IMR-90 (cell line): ENCODE measurements around the gene ALDH1L2. TPM values are rescaled to one million over a fixed set of nuclear protein-coding genes. Genes with fewer than 3 reads are reported as not detected.

Experiments
- ATAC-seq: fragments of 200-7000 bp; cut with Tn5 transposase; 2 replicates; pipeline ENCODE4 v1.9.1; 2020; ENCODE audit warnings: low read depth, mild to moderate bottlenecking, moderate library complexity
- BruUV-seq: library from RNA; stranded (reverse); fragments of 400-500 nt; replicated peaks from 2 replicates; lab custom pipeline; 2021; lab: Mats Ljungman, UMichigan
- CTCF ChIA-PET: fragments of 300-600 bp; formaldehyde crosslinking; extraction: SDS; loops from one replicate; lab custom pipeline; 2021; ENCODE audit warnings: antibody characterized with exemption; lab: Yijun Ruan, JAX
- POLR2A ChIA-PET: fragments of 300-600 bp; sonication (Branson Sonifier 250); formaldehyde crosslinking; loops from one replicate; lab custom pipeline; 2022; ENCODE audit warnings: antibody characterized with exemption; ENCODE audit not compliant: unreplicated experiment; lab: Charles Lee
- DNase-seq: peaks from one replicate; pipeline ENCODE4 v3.0.0; 2013
- H2AFZ ChIP-seq: replicated peaks from 2 replicates; pipeline ENCODE3; 2013; ENCODE audit warnings: low read length, mild to moderate bottlenecking; ENCODE audit not compliant: poor library complexity
- H2AK5ac ChIP-seq: 2 replicates; pipeline ENCODE4 v1.6.1; 2013; ENCODE audit warnings: low read depth, low read length, inconsistent platforms
- H2AK9ac ChIP-seq: replicated peaks from 2 replicates; pipeline ENCODE3; 2013; ENCODE audit warnings: mild to moderate bottlenecking, low read depth, low read length, moderate library complexity; ENCODE audit not compliant: poor library complexity
- H2BK120ac ChIP-seq: 2 replicates; pipeline ENCODE4 v1.6.1; 2013; ENCODE audit warnings: low read depth, low read length, inconsistent platforms
- H2BK15ac ChIP-seq: 3 replicates; pipeline ENCODE4 v1.6.1; 2013; ENCODE audit warnings: low read depth, low read length, inconsistent platforms
- H2BK20ac ChIP-seq: 2 replicates; pipeline ENCODE4 v1.6.1; 2013; ENCODE audit warnings: low read depth, mild to moderate bottlenecking, inconsistent platforms, low read length, moderate library complexity
- H2BK5ac ChIP-seq: 2 replicates; pipeline ENCODE4 v1.6.1; 2013; ENCODE audit warnings: mild to moderate bottlenecking, low read depth, low read length, inconsistent platforms; ENCODE audit not compliant: poor library complexity, severe bottlenecking
- H3K14ac ChIP-seq: replicated peaks from 2 replicates; pipeline ENCODE4 v1.6.1; 2013; ENCODE audit warnings: low read depth, low read length, inconsistent platforms
- H3K18ac ChIP-seq: 2 replicates; pipeline ENCODE4 v1.6.1; 2013; ENCODE audit warnings: low read depth, low read length, control low read depth
- H3K23ac ChIP-seq: 2 replicates; pipeline ENCODE4 v1.6.1; 2013; ENCODE audit warnings: low read depth, low read length, inconsistent platforms
- H3K27ac ChIP-seq: 2 replicates; pipeline ENCODE4 v1.5.1; 2013; ENCODE audit warnings: mild to moderate bottlenecking, control low read depth, low read length; ENCODE audit not compliant: insufficient read depth
- H3K27me3 ChIP-seq: 2 replicates; pipeline ENCODE4 v1.6.1; 2013; ENCODE audit warnings: low read length; ENCODE audit not compliant: control insufficient read depth, insufficient read depth
- H3K36me3 ChIP-seq: 2 replicates; pipeline ENCODE4 v1.6.1; 2013; ENCODE audit warnings: low read length, mixed read lengths; ENCODE audit not compliant: control insufficient read depth, insufficient read depth
- H3K4ac ChIP-seq: 2 replicates; pipeline ENCODE4 v1.6.1; 2013; ENCODE audit warnings: low read depth, low read length, inconsistent platforms
- H3K4me1 ChIP-seq: 2 replicates; pipeline ENCODE4 v1.6.1; 2013; ENCODE audit warnings: low read length, mixed read lengths; ENCODE audit not compliant: control insufficient read depth, insufficient read depth
- H3K4me2 ChIP-seq: 2 replicates; pipeline ENCODE4 v1.6.1; 2013; ENCODE audit warnings: low read depth, mild to moderate bottlenecking, control low read depth, low read length, moderate library complexity
- H3K4me3 ChIP-seq: 2 replicates; pipeline ENCODE4 v1.5.1; 2013; ENCODE audit warnings: low read depth, mild to moderate bottlenecking, control low read depth, low read length, moderate library complexity; ENCODE audit not compliant: insufficient read depth
- H3K56ac ChIP-seq: 2 replicates; pipeline ENCODE4 v1.6.1; 2013; ENCODE audit warnings: low read length, inconsistent platforms; ENCODE audit not compliant: insufficient read depth; ENCODE audit errors: extremely low read depth
- H3K79me1 ChIP-seq, 2 experiments: 2 replicates each; pipeline ENCODE4 v1.6.1; 2013; ENCODE audit warnings: low read length in 2 of 2, inconsistent platforms in 1 of 2, low read depth in 1 of 2
- H3K9ac ChIP-seq: 2 replicates; pipeline ENCODE4 v1.6.1; 2013; ENCODE audit warnings: low read depth, low read length, control low read depth
- H3K9me1 ChIP-seq: 2 replicates; pipeline ENCODE4 v1.6.1; 2013; ENCODE audit warnings: low read length, inconsistent platforms; ENCODE audit not compliant: insufficient read depth
- H3K9me3 ChIP-seq: 2 replicates; pipeline ENCODE4 v1.6.1; 2013; ENCODE audit warnings: low read length; ENCODE audit not compliant: control insufficient read depth, insufficient read depth
- H4K20me1 ChIP-seq: 2 replicates; pipeline ENCODE4 v1.6.1; 2013; ENCODE audit warnings: low read length, inconsistent platforms; ENCODE audit not compliant: insufficient read depth
- H4K5ac ChIP-seq: 2 replicates; pipeline ENCODE4 v1.6.1; 2013; ENCODE audit warnings: mild to moderate bottlenecking, low read depth, low read length, control low read depth
- H4K8ac ChIP-seq, 2 experiments: 2 replicates each; pipeline ENCODE4 v1.6.1; 2013; ENCODE audit warnings: low read depth in 2 of 2, low read length in 2 of 2, control low read depth in 1 of 2, inconsistent platforms in 1 of 2
- H4K91ac ChIP-seq: 2 replicates; pipeline ENCODE4 v1.6.1; 2013; ENCODE audit warnings: low read depth, low read length, inconsistent platforms; ENCODE audit not compliant: insufficient read depth
- BHLHE40 ChIP-seq: fragments of 150-350 bp; IDR thresholded peaks from 2 replicates; pipeline ENCODE4 v1.6.1; 2016; ENCODE audit warnings: mild to moderate bottlenecking, low read depth, low read length
- CEBPB ChIP-seq: IDR thresholded peaks from 2 replicates; pipeline ENCODE4 v1.6.1; 2012; ENCODE audit warnings: low read depth, low read length, improper control_type of control experiment
- CHD1 ChIP-seq: IDR thresholded peaks from 2 replicates; pipeline ENCODE4 v1.6.1; 2012; ENCODE audit warnings: low read depth, low read length, improper control_type of control experiment
- ELK1 ChIP-seq: fragments of 150-350 bp; IDR thresholded peaks from 2 replicates; pipeline ENCODE4 v1.6.1; 2016; ENCODE audit warnings: low read depth, mild to moderate bottlenecking, low read length, moderate library complexity, borderline replicate concordance
- FOS ChIP-seq: fragments of 150-350 bp; IDR thresholded peaks from 2 replicates; pipeline ENCODE4 v1.6.1; 2016; ENCODE audit warnings: low read depth, low read length
- MAFK ChIP-seq: IDR thresholded peaks from 2 replicates; pipeline ENCODE4 v1.6.1; 2012; ENCODE audit warnings: low read depth, low read length, improper control_type of control experiment
- MAZ ChIP-seq: IDR thresholded peaks from 2 replicates; pipeline ENCODE4 v1.6.1; 2012; ENCODE audit warnings: low read depth, mild to moderate bottlenecking, low read length, improper control_type of control experiment, moderate library complexity, borderline replicate concordance
- MXI1 ChIP-seq: IDR thresholded peaks from 2 replicates; pipeline ENCODE4 v1.6.1; 2012; ENCODE audit warnings: low read depth, mild to moderate bottlenecking, low read length, moderate library complexity, borderline replicate concordance
- NFE2L2 ChIP-seq: fragments of 150-350 bp; IDR thresholded peaks from 2 replicates; pipeline ENCODE4 v1.6.1; 2016; ENCODE audit warnings: low read depth, mild to moderate bottlenecking, low read length
- POLR2A ChIP-seq: IDR thresholded peaks from 2 replicates; pipeline ENCODE4 v1.6.1; 2012; ENCODE audit warnings: mild to moderate bottlenecking, low read depth, low read length
- RAD21 ChIP-seq: IDR thresholded peaks from 2 replicates; pipeline ENCODE4 v1.6.1; 2012; ENCODE audit warnings: low read length, improper control_type of control experiment
- RCOR1 ChIP-seq: IDR thresholded peaks from 2 replicates; pipeline ENCODE4 v1.6.1; 2012; ENCODE audit warnings: mild to moderate bottlenecking, low read length, improper control_type of control experiment; ENCODE audit not compliant: insufficient replicate concordance
- RFX5 ChIP-seq: IDR thresholded peaks from 2 replicates; pipeline ENCODE4 v1.8.0; 2012; ENCODE audit warnings: low read depth, mild to moderate bottlenecking, low read length, moderate library complexity
- SMC3 ChIP-seq: fragments of 150-350 bp; IDR thresholded peaks from 2 replicates; pipeline ENCODE4 v1.6.1; 2016; ENCODE audit warnings: low read depth, mild to moderate bottlenecking, antibody characterized with exemption, low read length, moderate library complexity
- USF2 ChIP-seq: fragments of 150-350 bp; IDR thresholded peaks from 2 replicates; pipeline ENCODE4 v1.6.1; 2017; ENCODE audit warnings: mild to moderate bottlenecking, antibody characterized with exemption, low read length, low read depth
- dilution Hi-C: fragments of 300-500 bp; cut with HindIII; formaldehyde crosslinking; loops from one replicate; pipeline ENCODE4 v1.14.3; 2018; ENCODE audit warnings: low sequenced_read_pairs; ENCODE audit not compliant: unreplicated experiment
- in situ Hi-C: fragments of 300-500 bp; cut with MboI; formaldehyde crosslinking; loops from 3 replicates; pipeline ENCODE4 v1.14.3; 2019; ENCODE audit warnings: low sequenced_read_pairs, inconsistent platforms, mixed read lengths
- intact Hi-C: fragments of 100-400 bp; cut with micrococcal nuclease; formaldehyde crosslinking; loops from 2 replicates; pipeline ENCODE4 v1.10.0; 2022
- polyA plus RNA-seq, 3 experiments: library from polyadenylated mRNA; depleted of rRNA; stranded (reverse); fragments of >200 nt; gene quantifications; 2 replicates each; pipeline ENCODE4 v1.2.3, GENCODE V29; 2012; ENCODE audit warnings: low replicate concordance in 1 of 3
- total RNA-seq: library from RNA; depleted of rRNA; stranded (reverse); fragments of >200 nt; gene quantifications from 2 replicates; pipeline ENCODE4 v1.2.3, GENCODE V29; 2012
- TF ChIP-seq, protein P1 (sequence below): conservative IDR thresholded peaks from 2 replicates; pipeline ENCODE4 v1.5.1; 2012; ENCODE audit warnings: mild to moderate bottlenecking, low read depth, low read length, improper control_type of control experiment

ALDH1L2 gene
- total and polyA plus RNA-seq, 2 of the 4 experiments (the other 2 are of a cell fraction): 21.1 to 22.8 TPM

DNA sequence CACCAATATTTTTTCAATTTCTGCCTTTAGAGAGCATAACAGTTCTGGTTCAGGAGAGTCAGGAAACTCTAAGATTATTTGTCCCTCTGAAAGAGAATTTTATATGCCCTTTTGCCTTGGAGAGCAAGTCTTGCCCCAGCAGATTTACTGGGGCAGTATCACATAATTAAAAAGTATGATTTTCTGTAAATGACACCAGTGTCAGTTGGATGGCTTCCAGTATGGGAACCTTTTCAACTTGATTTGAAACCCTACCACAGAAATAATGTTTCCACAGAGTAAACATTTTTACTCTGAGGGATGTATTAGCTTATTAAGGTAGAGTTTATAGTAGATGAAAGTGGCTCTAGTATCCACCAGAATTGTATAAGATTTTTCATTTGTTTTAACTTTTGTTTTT is 82.8 kb downstream of the ALDH1L2 start:
- peaks cover 6% of the 10 kb centered on the region; the same call in 1 of the 2 replicates for H3K9me1 ChIP-seq
- intact Hi-C loops (no loop called here), dilution Hi-C loops (no loop called here), in situ Hi-C loops (no loop called here)
- no peaks in the 10 kb centered on the region for H4K20me1 ChIP-seq
- CTCF ChIA-PET: interaction anchor here (1.3 kb wide), 1 partner anchor 20 kb away, joined by 3 read pairs; no protein-coding TSS in a partner anchor
- POLR2A ChIA-PET: no interaction called here
- no peak overlapping the region for H4K91ac ChIP-seq
- no peak overlapping the region for H3K18ac ChIP-seq
- no peak overlapping the region for H2BK20ac ChIP-seq
- DNase-seq (no peak), ATAC-seq (no peak)
- no peak overlapping the region for H3K23ac ChIP-seq
- no peak overlapping the region for H2BK15ac ChIP-seq
- no peak overlapping the region for H4K5ac ChIP-seq
- H3K27me3 ChIP-seq: no peaks in the 10 kb centered on the region
- H2BK5ac ChIP-seq: no peak overlapping the region
- H3K79me1 ChIP-seq: peaks cover 0 to 4% of the 10 kb centered on the region in 2 experiments; a peak in 1 of 4 replicates
- peaks cover 15% of the 10 kb centered on the region for H3K36me3 ChIP-seq
- H2AK5ac ChIP-seq: no peak overlapping the region
- no peak overlapping the region for H3K4me3 ChIP-seq
- no peak overlapping the region for H4K8ac ChIP-seq
- H3K4me1 ChIP-seq: no peaks in the 10 kb centered on the region
- H3K9me3 ChIP-seq: no peaks in the 10 kb centered on the region
- TF ChIP-seq SMC3 (no peak), RFX5 (no peak), CHD1 (no peak), RCOR1 (no peak), NFE2L2 (no peak), MAFK (no peak), USF2 (no peak), CEBPB (no peak), MXI1 (no peak), FOS (no peak), POLR2A (no peak), MAZ (no peak), BHLHE40 (no peak), ELK1 (no peak), RAD21 (no peak)
- TF ChIP-seq, protein P1, sequence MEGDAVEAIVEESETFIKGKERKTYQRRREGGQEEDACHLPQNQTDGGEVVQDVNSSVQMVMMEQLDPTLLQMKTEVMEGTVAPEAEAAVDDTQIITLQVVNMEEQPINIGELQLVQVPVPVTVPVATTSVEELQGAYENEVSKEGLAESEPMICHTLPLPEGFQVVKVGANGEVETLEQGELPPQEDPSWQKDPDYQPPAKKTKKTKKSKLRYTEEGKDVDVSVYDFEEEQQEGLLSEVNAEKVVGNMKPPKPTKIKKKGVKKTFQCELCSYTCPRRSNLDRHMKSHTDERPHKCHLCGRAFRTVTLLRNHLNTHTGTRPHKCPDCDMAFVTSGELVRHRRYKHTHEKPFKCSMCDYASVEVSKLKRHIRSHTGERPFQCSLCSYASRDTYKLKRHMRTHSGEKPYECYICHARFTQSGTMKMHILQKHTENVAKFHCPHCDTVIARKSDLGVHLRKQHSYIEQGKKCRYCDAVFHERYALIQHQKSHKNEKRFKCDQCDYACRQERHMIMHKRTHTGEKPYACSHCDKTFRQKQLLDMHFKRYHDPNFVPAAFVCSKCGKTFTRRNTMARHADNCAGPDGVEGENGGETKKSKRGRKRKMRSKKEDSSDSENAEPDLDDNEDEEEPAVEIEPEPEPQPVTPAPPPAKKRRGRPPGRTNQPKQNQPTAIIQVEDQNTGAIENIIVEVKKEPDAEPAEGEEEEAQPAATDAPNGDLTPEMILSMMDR: no peak
- H3K56ac ChIP-seq: no peak overlapping the region
- H2AK9ac ChIP-seq: no peak overlapping the region
- no peak overlapping the region for H2BK120ac ChIP-seq
- H2AFZ ChIP-seq: no peak overlapping the region
- H3K9ac ChIP-seq: no peak overlapping the region
- no peak overlapping the region for H3K14ac ChIP-seq
- no peak overlapping the region for H3K27ac ChIP-seq
- no peak overlapping the region for H3K4ac ChIP-seq
- BruUV-seq: no TSS peak
- no peak overlapping the region for H3K4me2 ChIP-seq
